ENCODE measurements around the gene P2RX6. TPM values are rescaled to one million over a fixed set of nuclear protein-coding genes. Genes with fewer than 3 reads are reported as not detected.

Gene P2RX6
- total and polyA plus RNA-seq, 9 of the 15 experiments (the other 6 are each of a cell fraction or from before 2014, with no cell fraction given): 0.01 to 3.9 (median 1.5) TPM; not detected in 1

- no peak for TF ChIP-seq STAT5A (IDR thresholded peaks at IDR 0.05; ENCODE audit: borderline replicate concordance, low read length)
- TF ChIP-seq HOMEZ (CRISPR knock-in tag; IDR thresholded peaks at IDR 0.05): 0 out of 2 replicates have a peak, but pooled peaks have one; percentile 87
- no peak for TF ChIP-seq ATF4 (CRISPR knock-in tag; IDR thresholded peaks at IDR 0.05)
- TF ChIP-seq BMI1 (IDR thresholded peaks at IDR 0.05; ENCODE audit: low read length): no peak
- TF ChIP-seq EP300 (IDR thresholded peaks at IDR 0.05; ENCODE audit: low read length): no peak
- no peak for TF ChIP-seq ELF4 (CRISPR knock-in tag; IDR thresholded peaks at IDR 0.05)
- no peak for TF ChIP-seq ETV6 (IDR thresholded peaks at IDR 0.05; ENCODE audit: borderline replicate concordance in 1 of 2, low read depth in 2 of 2, low read length in 1 of 2)
- no peak for TF ChIP-seq ETV6 (CRISPR knock-in tag; IDR thresholded peaks at IDR 0.05; ENCODE audit: borderline replicate concordance)
- TF ChIP-seq ARID4B (CRISPR knock-in tag; IDR thresholded peaks at IDR 0.05): no peak
- TF ChIP-seq ZNF511 (CRISPR knock-in tag; IDR thresholded peaks at IDR 0.05): 0 out of 2 replicates have a peak, but pooled peaks have one; percentile 21
- TF ChIP-seq TFAP4 (CRISPR knock-in tag; IDR thresholded peaks at IDR 0.05; ENCODE audit: borderline replicate concordance): no peak
- no peak for TF ChIP-seq ID3 (CRISPR knock-in tag; IDR thresholded peaks at IDR 0.05)
- peak; percentile 44; the same call in 1 of the 2 replicates for TF ChIP-seq ID3 (tag; IDR thresholded peaks at IDR 0.05)
- no peak for TF ChIP-seq MCM7 (IDR thresholded peaks at IDR 0.05)
- no peak for TF ChIP-seq MCM3 (IDR thresholded peaks at IDR 0.05)
- TF ChIP-seq NBN (IDR thresholded peaks at IDR 0.05; ENCODE audit: low read depth): no peak
- TF ChIP-seq CHCHD3 (CRISPR knock-in tag; IDR thresholded peaks at IDR 0.05): no peak
Measured at GRCh38 chr22:21025763-21026755, 11.1 kb downstream of the P2RX6 start (continued).

Data from K562 (cell line).